Activated B cell treated with CpG ODN at 0.5 μM for 24 hours (primary cell): ENCODE measurements around the gene HECTD1. TPM values are rescaled to one million over a fixed set of nuclear protein-coding genes. Genes with fewer than 3 reads are reported as not detected.
A peak's percentile ranks its signal among the peaks of the same experiment; 100 is the strongest.
"Not testable (repeated sequence)": the region's sequence is repeated elsewhere in the genome, so short reads cannot be mapped to it uniquely, and the experiment has no call there.

Experiments used
- ATAC-seq: fragments of 200-7000 bp; cut with Tn5 transposase; one replicate; pipeline ENCODE4 v1.10.0; 2021; ENCODE audit warnings: low read depth, mild to moderate bottlenecking, moderate library complexity
- CTCF ChIA-PET: fragments of 350-600 bp; sonication (Branson Sonifier 250); formaldehyde crosslinking; loops from one replicate; lab custom pipeline; 2021; ENCODE audit warnings: antibody characterized with exemption; lab: Charles Lee
- POLR2A ChIA-PET: fragments of 350-600 bp; sonication (Branson Sonifier 250); formaldehyde crosslinking; loops from one replicate; lab custom pipeline; 2021; ENCODE audit warnings: antibody characterized with exemption; lab: Charles Lee
- DNase-seq: peaks from one replicate; pipeline ENCODE4 v3.0.0; 2022
- H3K27ac Mint-ChIP-seq: one replicate; pipeline ENCODE4 v1.8.0; 2020; ENCODE audit warnings: mixed read lengths
- H3K27me3 Mint-ChIP-seq: one replicate; pipeline ENCODE4 v1.8.0; 2021; ENCODE audit warnings: mixed read lengths
- H3K36me3 Mint-ChIP-seq: one replicate; pipeline ENCODE4 v1.8.0; 2021; ENCODE audit warnings: low read depth, mixed read lengths
- H3K4me1 Mint-ChIP-seq: one replicate; pipeline ENCODE4 v1.8.0; 2021; ENCODE audit warnings: mixed read lengths
- H3K4me3 Mint-ChIP-seq: one replicate; pipeline ENCODE4 v1.8.0; 2020; ENCODE audit warnings: mild to moderate bottlenecking, mixed read lengths
- H3K9me3 Mint-ChIP-seq: one replicate; pipeline ENCODE4 v1.8.0; 2020; ENCODE audit warnings: mixed read lengths
- CTCF ChIP-seq: fragments of 200-600 bp; IDR thresholded peaks from one replicate; pipeline ENCODE4 v1.8.0; 2022; ENCODE audit warnings: antibody characterized with exemption, mild to moderate bottlenecking
- intact Hi-C: fragments of 100-400 bp; cut with micrococcal nuclease; formaldehyde crosslinking; loops from one replicate; pipeline ENCODE4 v1.15.1; 2024
- total RNA-seq: library from RNA; stranded (reverse); gene quantifications from 2 replicates; pipeline ENCODE4 v1.2.3, GENCODE V29; 2022

The HECTD1 gene
- total RNA-seq, 1 donor from 2014 or later, result 163 TPM

GRCh38 chr14:31205681-31206535 is 1.7 kb downstream of the HECTD1 start:
- TF ChIP-seq CTCF, result no peak
- ChIA-PET CTCF (interaction anchor here (2.4 kb wide), 1 partner anchor 23 kb away, joined by 7 read pairs; no protein-coding TSS in a partner anchor), POLR2A (interaction anchor here (0.7 to 3.1 kb wide), 5 partner anchors 9 to 215 kb away, joined by 3 to 25 read pairs (median 6); partner anchors contain the start of genes HEATR5A and STRN3)
- peaks cover 43% of the 10 kb centered on the region for H3K4me1 Mint-ChIP-seq
- peaks cover 38% of the 10 kb centered on the region for H3K36me3 Mint-ChIP-seq
- H3K9me3 Mint-ChIP-seq, result no peaks in the 10 kb centered on the region
- no peaks in the 10 kb centered on the region for H3K27me3 Mint-ChIP-seq
- peak overlapping the region; percentile 87 for H3K27ac Mint-ChIP-seq
- intact Hi-C loops, result loop anchor here (1.0 to 5.0 kb wide), 7 partner anchors 9 to 871 kb away; partner anchors contain the start of genes ARHGAP5, G2E3 and SCFD1
- DNase-seq (no peak), ATAC-seq (no peak)
- H3K4me3 Mint-ChIP-seq, result peak overlapping the region; percentile 96

GRCh38 chr14:31204593-31205534 is 2.7 kb downstream of the HECTD1 start:
- Mint-ChIP-seq H3K4me3 (peak overlapping the region; percentile 96), H3K27ac (peak overlapping the region; percentile 65), H3K27me3 (no peaks in the 10 kb centered on the region), H3K9me3 (no peaks in the 10 kb centered on the region), H3K4me1 (peaks cover 52% of the 10 kb centered on the region), H3K36me3 (peaks cover 46% of the 10 kb centered on the region)
- DNase-seq (no peak), ATAC-seq (no peak)
- POLR2A ChIA-PET, result no interaction called here
- CTCF ChIA-PET, result no interaction called here
- TF ChIP-seq CTCF, result no peak
- intact Hi-C loops, result loop anchor here (1.0 to 5.0 kb wide), 4 partner anchors 8 to 872 kb away; partner anchors contain the start of gene ARHGAP5

GRCh38 chr14:31203899-31204592 is 3.5 kb downstream of the HECTD1 start:
- DNase-seq, ATAC-seq, H3K27me3 Mint-ChIP-seq, POLR2A ChIA-PET, H3K27ac Mint-ChIP-seq, intact Hi-C loops, H3K4me3 Mint-ChIP-seq, CTCF ChIA-PET, H3K9me3 Mint-ChIP-seq: not testable (repeated sequence)
- Mint-ChIP-seq H3K36me3 (peaks cover 50% of the 10 kb centered on the region), H3K4me1 (peaks cover 53% of the 10 kb centered on the region)

GRCh38 chr14:31203414-31203742 is 4.2 kb downstream of the HECTD1 start:
- Mint-ChIP-seq H3K4me3 (no peak overlapping the region), H3K9me3 (no peaks in the 10 kb centered on the region), H3K27me3 (no peaks in the 10 kb centered on the region), H3K36me3 (peaks cover 53% of the 10 kb centered on the region), H3K27ac (no peak overlapping the region), H3K4me1 (peaks cover 50% of the 10 kb centered on the region)
- ChIA-PET POLR2A (no interaction called here), CTCF (no interaction called here)
- intact Hi-C loops, result no loop called here
- ATAC-seq (no peak), DNase-seq (no peak)
- no peak for TF ChIP-seq CTCF

- peaks cover 62% of the 10 kb centered on the region for H3K36me3 Mint-ChIP-seq
- DNase-seq, result no peak
- no peak for ATAC-seq
- H3K4me1 Mint-ChIP-seq, result peaks cover 58% of the 10 kb centered on the region
- no peaks in the 10 kb centered on the region for H3K9me3 Mint-ChIP-seq
- H3K27me3 Mint-ChIP-seq, result no peaks in the 10 kb centered on the region
- CTCF ChIA-PET, result no interaction called here
- no peak overlapping the region for H3K4me3 Mint-ChIP-seq
- H3K27ac Mint-ChIP-seq, result no peak overlapping the region
- TF ChIP-seq CTCF, result no peak
- intact Hi-C loops, result no loop called here
- POLR2A ChIA-PET, result no interaction called here
Observed at GRCh38 chr14:31201111-31201510, 6.5 kb downstream of the HECTD1 start.
